Fibroblast of skin of right biceps (primary cell): Measurements from ENCODE around the gene MTR.

ENCODE experiments used
- DNase-seq: peaks from one replicate; pipeline ENCODE4 v3.0.0-alpha.2; 2013

The MTR gene

DNA sequence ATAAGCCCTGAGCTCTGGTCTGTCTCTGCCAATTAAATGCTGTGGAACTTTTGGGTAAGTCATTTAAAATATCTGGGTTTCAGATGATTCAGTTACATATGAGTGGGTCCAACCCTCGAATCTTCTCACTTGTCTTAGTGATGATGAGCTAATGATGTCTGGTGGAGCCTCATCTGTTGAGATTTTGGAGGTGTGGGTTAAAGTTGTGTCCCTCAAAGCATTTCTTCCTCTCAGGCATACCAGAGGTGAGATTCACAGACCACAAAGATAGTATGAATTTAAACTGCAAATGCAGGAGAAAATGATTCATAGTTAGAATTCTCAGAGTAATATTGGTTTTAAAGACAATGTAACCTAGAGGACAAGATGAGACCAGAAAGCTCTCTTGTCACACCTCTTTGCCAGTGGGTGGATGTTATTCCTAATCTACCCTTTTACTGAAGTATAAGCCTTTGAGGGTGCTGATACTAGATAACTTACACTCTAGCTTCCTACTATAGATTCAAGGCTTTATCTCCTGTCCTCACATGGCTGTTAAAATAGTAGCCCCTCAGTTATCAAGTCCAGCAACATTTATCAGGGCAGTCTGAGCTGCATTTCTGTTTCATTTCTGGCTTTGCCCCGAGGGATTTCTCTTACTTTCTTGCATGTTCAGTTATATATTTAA is 118.4 kb downstream of the MTR start:
- peak; percentile 77 for DNase-seq

DNA sequence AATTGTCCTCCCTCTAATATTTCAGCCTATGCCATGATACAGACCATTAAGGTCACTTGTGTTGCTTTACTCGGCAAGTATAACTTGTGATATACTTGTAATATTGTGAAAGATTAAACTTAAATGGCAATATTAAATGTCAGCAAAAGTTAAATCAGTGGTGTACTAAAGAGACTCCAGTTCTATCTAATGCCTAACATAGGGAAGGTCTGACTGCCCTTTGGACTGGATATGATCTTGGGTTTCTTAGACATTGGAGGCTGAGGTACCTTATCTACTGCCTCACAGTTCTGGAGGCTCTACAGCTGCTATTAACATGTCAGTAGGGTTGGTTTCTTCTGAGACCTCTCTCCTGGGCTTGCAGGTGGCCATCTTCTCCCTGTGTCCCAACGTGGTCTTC is 119.3 kb downstream of the MTR start:
- no peak for DNase-seq

- peak; percentile 8 for DNase-seq
Observed at GRCh38 chr1:236916131-236916800, 121.2 kb downstream of the MTR start.

DNA sequence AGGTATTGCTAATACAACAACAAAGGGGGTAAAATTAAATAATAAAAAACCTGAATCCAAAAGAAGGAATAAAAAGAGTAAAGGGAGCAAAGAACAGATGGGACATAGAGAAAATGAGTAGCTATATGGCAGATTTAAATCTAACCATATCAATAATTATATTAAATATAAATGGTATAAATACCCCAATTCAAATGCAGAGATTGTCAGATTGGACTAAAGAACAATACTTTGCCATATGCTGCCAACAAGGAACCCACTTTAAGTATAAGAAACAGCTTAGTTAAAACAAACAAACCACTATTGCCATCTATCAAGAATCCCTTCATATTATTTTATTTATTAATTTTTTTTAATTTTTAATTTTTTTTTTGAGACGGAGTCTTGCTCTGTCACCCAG is 122.4 kb downstream of the MTR start:
- DNase-seq: no peak

DNA sequence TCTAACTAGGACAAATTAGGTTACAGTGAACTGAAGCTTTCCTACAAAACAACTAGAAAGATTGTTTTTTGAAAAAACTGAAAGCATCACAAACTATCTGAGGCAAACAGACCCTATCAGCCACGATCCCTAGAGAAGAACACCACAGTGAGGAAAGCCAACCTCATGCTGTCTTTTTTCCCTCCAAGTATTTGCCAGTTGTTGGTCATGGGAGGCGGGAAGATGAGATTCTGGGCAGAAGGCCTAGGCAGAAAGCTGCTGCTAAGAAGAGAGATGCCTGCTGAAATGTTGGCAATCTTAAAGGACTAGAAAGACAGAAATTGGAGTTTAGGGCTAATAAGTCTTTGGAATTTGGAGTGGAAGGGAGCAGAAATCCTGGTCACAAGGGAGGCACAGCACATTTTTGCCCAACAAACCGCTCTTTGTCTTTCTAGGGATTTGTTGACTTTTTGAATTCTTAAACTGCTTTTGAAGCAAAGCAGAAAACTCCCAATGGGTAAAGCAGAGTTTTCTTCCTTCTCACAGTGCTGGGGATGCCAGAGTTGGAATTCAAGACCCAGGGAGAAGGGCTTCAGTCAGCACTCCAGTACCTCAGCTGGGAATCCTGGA is 125.3 kb downstream of the MTR start:
- DNase-seq: no peak

- DNase-seq: no peak
Observed at GRCh38 chr1:236921610-236922009, 126.5 kb downstream of the MTR start.

DNA sequence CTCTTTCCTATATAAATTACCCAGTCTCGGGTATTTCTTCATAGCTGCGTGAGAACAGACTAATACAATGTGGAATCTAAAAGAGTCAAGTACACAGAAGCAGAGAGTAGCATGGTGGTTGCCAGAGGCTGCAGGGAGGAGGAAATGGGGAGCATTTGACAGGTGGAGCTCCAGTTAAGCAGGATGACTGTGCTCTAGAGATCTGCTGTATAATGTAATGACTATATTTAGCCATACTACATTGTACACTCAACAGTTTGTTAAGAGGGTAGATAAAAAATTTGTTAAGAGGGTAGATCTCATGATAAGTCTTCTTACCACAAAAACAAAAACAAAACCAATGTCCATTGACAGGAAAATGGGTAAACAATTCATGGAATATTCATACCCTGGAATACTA is 127.1 kb downstream of the MTR start:
- DNase-seq: no peak

GRCh38 chr1:236925386-236925785 is 130.3 kb downstream of the MTR start:
- no peak for DNase-seq

- no peak for DNase-seq
Observed at GRCh38 chr1:236930503-236930902, 135.4 kb downstream of the MTR start.

- DNase-seq: no peak
Observed at GRCh38 chr1:236938760-236939159, 143.7 kb downstream of the MTR start.

DNA sequence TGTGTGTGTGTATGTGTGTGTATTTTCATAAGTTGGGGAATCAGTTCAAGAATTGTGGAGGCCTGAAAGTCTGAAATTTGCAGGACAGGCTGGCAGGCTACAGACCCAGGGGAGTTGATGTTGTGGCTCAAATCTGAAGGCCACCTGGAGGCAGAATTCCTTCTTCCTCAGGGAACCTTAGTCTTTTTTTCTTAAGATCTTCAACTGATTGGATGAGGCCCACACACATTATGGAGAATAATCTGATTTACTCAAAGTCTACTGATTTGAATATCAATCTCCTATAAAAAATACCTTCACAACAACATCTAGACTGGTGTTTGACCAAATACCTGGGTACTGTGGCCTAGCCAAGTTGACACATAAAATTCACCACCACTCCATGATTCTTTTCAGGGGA is 147.3 kb downstream of the MTR start:
- DNase-seq: no peak

DNA sequence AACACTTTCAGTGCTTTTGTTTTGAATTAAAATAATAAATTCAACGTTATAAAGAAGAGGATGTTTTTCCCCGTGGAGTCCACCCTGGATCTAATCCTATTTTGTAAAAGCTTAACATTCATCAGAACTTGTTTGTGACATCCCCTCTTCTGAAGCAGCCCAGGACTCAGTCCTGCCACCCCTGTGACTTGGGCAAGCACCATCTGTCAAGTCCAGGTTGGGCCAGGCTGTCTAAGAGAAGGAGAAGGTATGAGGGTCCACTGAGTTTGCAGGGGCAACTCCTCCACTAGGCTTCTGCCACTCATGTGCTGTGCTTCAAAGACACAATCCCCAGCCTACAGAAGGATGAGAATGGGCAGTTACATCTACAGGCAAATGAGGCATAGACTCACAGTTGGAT is 149.5 kb downstream of the MTR start:
- DNase-seq: no peak

- DNase-seq: no peak
Observed at GRCh38 chr1:236945002-236945401, 149.9 kb downstream of the MTR start.

- DNase-seq: no peak
Observed at GRCh38 chr1:236947794-236948193, 152.7 kb downstream of the MTR start.

DNA sequence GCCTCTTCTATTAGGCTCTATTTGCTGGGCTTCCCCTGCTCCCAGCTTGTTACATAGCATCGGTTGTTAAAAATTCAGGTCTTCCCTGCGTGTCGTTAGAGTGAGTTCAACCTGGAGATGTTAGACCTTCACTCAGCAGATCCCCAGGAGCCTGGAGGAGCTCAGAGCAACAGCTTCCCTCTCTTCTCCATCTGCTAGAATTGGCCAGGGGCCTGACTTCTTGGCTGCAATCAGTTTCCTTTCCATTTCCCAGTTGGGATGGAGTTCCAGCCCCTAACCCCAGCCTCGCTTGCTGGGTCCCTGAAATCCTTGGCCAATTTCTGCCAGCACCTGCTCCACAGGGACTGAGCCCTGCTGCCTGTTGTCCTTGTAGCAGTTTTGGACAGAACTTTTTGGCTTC is 153.3 kb downstream of the MTR start:
- no peak for DNase-seq

- DNase-seq: no peak
Observed at GRCh38 chr1:236948996-236949395, 153.9 kb downstream of the MTR start.

GRCh38 chr1:236950365-236950764 is 155.3 kb downstream of the MTR start:
- no peak for DNase-seq

DNA sequence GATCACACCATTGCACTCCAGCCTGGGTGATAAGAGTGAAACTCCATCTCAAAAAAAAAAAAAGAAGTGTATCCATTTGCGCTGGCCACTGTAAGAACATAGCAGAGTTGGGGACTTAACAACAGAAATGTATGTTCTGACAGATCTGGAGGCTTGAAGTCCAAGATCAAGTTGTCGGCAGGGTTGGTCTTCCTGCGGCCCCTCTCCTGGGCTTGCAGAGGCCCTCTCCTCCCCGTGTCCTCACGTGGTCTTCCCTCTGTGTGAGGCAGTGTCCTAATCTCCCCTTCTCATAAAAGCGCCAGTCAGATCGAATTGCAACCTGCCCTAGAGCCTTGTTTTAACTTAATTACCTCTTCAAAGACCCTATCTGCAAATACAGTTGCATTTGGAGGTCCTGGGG is 156.6 kb downstream of the MTR start:
- no peak for DNase-seq

DNA sequence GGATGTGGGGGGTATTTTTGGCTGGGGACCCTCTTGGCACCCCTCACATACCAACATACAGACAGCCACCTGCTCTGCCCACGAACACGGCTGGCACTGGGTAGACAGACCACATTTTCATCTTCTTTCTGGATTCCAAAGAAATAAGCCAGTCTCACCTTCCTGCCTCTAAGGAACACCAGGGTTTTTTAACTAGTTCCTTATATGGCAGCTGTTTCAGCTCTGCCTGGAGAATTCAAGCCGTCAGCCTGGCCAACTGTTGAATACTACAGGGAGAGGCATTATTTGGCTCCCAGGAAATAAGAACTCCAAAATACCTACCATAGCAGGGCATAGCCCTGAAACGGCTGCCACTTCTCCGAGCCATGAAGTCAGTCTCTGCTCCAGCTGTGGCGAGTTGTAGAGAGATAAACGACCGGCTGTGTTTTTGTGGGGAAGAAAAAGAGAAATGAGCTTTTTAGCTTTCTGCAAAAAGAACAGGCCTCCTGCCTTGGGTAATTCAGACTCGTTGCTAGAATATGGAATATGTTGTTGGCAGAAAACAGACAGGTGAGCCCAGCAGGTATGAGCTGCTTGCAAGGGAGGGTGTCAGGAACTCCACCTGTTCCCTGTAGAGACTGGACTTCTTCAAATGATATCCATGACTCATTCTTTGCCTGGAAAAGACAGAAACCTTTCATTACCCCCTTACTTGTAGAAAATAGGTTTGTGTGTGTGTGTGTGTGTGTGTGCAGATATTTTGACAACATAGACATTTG is 157.3 kb downstream of the MTR start:
- DNase-seq: no peak

DNA sequence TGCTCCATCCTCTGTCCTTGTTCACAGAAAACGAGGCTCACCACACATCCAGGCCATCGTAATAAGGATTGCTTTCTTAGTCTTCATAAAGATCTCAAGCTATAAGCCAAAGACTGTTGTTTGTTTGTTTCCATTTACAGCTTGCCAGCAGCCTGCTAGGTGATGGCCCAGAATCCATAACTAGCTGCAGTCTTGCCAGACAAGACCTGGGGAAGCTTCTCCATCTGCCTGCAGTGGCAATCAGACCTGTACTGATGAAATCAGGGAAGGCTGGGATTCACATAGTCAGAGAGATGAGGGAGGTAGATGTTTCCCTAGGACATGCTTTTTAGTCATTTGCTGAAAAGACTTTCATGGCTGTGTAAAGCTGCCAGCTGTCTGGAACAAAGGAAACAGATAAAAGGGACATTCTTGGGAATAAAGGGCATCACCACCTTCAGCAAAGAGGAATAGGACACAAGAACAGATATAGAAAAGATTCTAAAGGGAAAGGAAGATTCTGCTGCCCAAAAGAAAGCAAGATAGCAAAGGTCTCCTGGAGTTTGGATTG is 158.1 kb downstream of the MTR start:
- no peak for DNase-seq
